HG02571 (cell line): ENCODE measurements around the gene PACS1.

Experiments used
- ATAC-seq: cut with Tn5 transposase; IDR thresholded peaks from one replicate; pipeline ENCODE4 v1.9.1; 2021; ENCODE audit warnings: mild to moderate bottlenecking, moderate library complexity; ENCODE audit not compliant: unreplicated experiment

The PACS1 gene

DNA sequence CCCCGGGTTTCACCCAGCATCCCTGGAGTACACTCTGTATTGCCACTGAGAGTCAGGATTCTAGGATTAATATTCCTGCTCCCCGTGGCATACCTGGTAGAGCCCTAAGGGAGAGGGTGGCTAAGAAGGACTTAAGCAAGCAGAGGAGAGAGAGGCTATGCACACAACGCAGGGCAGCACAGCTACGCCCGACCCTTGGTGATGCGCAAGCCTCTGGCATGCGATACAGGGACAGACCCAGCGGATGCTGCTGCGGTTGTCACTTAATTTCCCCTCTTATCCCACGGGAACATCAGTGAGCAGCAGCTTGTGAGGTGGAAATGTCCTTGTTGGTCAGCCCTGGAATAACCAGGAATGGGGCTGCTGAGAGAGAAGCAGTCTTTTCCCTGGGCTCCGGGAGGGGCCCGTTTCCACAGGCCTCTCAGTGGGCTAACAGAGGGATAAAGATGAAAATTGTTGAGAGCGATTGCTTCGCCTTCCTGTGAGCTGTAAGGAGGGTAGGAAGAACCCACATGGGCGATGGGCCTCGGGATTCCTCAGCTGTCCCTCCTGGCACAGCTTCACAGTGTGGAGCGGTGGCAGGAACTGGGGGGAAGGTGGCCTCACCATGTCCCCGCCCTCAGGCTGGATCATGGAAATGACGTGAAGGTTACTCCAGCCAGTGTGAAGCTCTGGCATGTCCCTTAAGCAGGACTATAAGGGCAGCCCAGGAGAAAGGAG, 149.9 kb downstream of the PACS1 start:
- ATAC-seq = no peak

DNA sequence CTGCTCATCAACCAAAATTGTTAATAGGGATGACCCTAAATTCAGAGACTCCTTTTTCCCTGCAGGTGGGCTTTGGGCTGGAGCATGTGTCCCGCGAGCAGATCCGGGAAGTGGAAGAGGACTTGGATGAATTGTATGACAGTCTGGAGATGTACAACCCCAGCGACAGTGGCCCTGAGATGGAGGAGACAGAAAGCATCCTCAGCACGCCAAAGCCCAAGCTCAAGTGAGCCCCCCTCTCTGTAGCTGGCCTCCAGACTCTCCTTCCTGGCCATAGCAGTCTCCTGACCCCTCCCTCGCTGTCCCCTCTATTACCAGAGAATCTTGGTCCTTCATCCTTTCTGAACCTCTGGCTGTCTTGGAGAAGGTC, 150.5 kb downstream of the PACS1 start:
- no peak for ATAC-seq

DNA sequence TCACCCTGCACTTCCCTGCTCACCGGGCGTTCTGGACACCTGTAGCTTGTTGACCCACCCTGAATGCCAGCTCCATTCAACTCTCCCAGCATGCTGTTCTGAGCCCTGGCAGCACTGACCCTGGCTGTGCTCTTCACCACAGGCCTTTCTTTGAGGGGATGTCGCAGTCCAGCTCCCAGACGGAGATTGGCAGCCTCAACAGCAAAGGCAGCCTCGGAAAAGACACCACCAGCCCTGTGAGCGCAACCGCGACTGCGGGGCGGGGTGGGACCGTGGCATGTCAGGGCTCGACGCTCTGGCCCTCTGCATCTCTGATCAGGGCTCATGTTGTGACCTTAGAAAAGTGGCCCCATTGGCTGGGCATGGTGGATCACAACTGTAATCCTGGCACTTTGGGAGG, 150.9 kb downstream of the PACS1 start:
- no peak for ATAC-seq

DNA sequence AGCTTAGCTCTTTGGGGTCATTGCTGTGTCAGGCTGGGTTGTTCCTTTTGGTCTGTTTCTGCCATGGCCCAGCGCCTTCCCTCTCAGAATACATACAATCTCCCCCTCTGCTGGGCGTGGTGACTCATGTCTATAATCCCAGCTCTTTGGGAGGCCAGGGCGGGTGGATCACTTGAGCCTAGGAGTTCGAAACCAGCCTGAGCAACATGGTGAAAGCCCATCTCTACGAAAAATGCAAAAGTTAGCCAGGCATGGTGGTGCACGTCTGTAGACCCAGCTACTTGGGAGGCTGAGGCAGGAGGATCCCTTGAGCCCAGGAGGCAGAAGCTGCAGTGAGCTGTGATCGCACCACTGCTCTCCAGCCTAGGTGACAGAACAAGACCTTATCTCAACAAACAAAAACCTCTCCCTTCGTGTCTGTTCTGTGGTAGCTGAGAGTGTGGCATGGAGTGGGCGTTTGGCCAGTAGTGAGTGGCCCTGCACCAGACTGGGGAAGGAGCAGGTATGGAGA, 151.7 kb downstream of the PACS1 start:
- no peak for ATAC-seq

DNA sequence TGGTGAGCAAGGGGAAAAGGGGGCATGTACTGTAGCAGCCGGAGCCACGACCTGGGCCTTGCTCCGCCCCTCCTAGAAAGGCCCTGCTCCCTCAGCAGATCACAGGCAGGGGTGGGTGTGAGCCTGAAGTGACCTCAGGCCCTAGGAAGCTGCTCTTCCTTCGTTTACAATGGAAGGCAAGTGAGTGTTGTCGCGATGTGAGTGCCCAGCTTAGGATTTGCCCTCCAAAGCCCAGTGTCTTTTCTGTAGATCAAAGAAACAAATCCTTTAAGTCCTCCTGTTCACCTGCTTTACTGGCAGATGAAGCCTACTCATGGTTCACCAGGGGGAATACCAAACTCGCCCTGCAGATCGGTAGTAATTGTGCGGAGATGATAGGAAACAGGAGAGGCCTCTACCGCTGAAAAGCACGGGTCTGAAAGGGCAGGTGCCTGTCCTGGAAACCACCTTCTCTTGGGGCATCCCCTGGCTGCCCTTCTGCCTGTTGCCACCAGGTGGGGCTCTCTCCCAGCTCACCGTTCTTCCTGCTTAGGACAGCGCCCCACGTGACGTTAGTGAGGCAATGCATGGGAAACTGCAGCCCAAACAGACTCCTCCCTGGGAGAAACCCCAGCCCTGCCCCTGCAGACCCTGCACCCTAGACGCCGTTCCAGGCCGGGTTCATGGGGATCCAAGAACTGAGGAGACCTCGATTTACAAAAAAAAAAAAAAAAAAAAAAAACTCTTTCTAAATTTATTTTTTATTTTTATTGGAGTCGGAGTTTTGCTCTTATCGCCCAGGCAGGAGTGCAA, 152.5 kb downstream of the PACS1 start:
- peak; percentile 89 for ATAC-seq

DNA sequence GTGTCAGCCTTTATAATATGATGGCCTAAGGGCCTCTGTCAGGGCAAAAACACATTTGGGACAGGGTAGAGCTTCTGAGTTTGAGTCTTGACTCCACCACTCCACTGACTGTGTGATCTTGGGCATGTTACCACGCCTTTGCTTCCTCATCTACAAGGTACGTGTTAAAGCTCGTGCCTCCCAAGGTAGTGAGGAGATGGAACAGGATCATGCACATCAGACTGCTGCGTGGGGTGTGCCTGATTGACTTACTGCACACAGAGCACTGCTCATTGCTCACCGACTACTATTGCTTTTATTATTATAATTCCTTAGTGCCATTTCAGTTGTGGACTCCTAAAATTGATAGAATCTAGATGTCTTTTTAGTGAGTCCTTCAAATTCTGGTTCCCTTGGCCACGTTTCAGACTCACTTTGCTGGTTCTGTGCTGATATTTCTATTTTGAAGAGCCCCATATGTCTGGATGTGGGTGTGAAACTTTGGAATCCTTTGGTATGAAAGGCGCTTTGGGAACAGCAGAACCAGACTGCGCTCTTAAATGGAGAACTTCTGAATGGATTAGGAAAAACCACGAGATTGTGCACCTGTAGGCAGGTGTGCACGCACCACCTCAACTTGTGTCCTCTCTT, 154.3 kb downstream of the PACS1 start:
- ATAC-seq = no peak

DNA sequence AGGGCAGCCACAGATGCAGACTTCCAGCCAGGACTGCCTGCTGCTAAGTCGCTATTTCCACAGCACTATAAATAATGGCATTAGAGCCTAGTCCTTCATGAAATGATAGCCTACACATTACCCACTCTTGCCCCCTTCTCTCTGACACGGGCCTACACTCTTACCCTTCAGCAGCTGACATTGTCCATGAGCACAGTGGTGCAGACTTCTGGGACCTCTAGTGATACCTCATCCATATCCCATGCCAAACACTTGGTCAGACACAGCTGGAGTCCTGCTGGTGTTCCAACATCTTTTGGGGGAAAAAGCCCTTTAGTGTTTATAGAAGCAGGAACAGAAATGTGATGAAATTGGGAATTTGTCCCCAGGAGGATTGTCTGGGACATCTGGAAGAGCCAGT, 155.0 kb downstream of the PACS1 start:
- no peak for ATAC-seq

DNA sequence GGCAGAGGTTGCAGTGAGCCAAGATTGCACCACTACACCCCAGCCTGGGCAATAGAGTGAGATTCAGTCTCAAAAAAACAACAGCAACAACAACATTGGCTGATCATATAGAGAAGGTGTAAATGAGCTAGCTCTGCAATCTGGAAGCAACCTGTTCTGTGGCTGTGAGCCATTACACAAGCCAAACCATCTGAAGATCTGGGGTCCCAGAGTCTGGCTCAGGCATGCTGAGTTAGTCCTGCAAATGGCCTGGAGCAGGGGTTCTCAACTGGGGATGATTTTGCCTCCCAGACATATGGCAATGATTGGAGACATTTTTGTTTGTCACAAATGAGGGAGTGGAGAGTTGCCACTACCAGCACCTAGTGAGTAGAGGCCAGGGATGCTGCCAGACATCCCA, 156.0 kb downstream of the PACS1 start:
- no peak for ATAC-seq

DNA sequence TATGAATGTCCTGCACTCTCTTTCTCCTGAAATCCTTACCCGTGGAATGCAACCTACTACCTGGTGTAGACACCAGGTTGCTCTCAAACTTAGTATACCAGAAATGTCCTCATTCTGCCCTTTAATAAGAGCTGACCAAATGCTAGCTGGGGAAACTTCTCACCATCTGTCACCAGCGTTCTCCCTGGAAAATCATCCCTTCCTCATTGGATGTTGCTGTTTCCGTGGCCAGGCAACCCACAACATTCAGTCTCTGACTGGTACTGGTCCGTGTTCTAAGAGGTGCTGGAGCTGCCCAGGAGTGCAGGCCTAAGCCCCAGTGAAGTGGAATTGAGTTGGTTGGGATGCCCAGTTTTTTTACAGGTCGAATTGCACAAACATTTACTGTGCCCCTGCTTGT, 157.6 kb downstream of the PACS1 start:
- no peak for ATAC-seq

DNA sequence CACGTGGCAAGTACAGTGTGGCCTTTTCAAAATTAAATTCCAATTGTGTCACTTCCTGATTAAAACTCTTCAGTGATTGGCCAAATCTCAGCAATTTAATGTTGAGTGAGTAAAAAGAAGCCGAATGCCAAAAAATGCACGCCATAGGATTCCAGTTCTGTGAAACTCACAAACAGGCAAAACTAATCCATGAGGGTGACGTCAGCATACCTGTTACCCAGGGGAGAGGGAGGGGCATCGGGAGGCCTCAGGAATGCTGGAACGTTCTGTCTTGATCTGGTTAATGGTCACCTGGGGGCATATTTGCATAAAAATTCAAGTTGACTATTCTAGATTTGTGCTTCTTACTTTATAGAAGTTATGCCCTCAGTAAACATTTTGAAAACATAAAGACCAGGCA, 158.4 kb downstream of the PACS1 start:
- no peak for ATAC-seq

DNA sequence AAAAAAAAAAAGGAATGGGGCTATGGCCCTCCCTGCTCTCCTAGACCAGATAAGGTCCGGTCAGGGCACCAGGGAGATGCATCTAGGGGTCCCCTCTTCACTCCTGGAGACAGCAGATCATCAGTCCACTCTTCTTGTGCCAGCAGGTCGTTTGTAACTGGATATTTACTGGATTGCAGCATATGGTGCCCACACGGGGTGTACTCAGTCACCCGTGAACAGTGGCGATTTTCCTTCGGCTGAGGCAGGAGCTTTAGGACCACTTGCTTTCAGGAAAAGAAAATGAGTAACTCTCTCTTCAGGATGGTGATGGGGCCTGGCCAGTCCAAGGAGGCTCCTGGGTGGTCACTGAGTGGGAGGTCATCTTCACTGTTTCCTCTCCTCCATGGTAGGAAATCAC, 160.1 kb downstream of the PACS1 start:
- no peak for ATAC-seq

DNA sequence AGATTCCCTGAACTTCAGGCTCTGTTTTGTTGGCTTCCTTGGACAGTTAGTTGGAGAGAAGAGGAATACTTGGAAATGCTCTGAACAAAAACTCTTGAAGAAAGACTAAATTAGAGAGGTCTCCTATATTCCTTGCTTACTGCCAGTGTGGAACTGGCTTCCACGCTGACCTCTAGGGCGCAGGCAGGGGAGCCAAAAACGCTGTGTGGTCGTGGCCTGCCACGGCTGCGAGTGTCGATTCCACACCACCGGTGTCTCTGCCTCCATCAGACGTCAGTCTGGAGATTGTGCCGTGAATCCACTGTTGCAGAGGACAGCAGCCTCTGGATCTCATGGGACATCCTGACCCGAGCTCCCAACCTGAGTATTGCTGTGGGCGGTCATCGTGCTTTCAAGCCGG, 160.9 kb downstream of the PACS1 start:
- no peak for ATAC-seq

DNA sequence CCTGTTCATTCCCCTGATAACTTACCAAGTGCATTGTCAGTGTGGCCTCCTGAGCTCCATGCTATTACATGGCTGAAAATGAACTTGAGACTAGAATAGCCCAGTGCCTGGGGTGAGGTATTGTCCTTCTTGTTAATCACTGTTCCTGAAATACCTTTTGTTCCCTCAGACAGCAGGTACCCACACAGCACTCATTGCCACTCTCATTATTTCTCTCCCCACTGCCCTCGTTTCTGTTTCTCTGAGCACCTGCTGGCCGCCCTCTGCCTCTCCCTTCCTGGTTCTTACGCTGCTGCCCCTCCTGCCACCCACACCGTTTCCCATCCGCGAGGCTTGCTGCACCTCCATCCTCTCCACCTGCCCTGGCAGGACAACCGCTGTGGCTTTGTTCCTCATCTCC, 161.5 kb downstream of the PACS1 start:
- no peak for ATAC-seq

DNA sequence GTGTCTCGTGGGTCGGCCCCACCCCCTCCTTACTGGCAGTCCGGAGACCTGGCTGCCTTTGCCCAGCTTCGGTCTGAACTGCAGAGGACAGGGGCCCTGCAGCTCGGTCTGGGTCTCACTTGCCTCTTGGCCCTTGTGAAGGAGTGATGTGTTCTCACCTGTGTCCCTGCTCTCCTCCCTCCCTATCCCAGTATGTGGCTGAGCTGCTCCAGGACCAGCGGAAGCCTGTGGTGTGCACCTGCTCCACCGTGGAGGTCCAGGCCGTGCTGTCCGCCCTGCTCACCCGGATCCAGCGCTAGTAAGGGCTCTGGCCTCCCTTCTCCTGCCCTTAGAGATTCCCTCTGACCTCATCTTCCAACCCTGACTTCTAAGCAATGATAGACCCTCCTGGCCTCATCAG, 162.7 kb downstream of the PACS1 start:
- no peak for ATAC-seq

DNA sequence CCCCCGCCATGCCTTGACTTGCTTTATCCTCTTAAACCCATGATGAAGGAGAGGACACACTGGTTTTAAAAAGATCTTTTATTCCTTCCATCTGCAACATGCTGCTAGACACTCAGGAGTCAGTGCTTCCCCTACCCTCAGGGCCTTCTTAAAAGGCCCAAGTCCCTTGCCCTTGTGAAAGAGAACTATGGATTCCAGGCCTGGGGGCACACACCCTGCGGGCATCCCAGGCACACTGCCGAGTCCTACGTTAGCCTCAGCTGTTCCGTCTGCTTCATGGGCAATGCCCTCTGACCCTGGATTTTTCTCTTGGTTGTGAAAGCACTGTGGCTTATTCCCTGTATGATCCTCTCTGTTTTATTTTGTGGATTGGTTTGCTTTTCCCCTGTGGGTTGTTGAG, 163.2 kb downstream of the PACS1 start:
- ATAC-seq = no peak

DNA sequence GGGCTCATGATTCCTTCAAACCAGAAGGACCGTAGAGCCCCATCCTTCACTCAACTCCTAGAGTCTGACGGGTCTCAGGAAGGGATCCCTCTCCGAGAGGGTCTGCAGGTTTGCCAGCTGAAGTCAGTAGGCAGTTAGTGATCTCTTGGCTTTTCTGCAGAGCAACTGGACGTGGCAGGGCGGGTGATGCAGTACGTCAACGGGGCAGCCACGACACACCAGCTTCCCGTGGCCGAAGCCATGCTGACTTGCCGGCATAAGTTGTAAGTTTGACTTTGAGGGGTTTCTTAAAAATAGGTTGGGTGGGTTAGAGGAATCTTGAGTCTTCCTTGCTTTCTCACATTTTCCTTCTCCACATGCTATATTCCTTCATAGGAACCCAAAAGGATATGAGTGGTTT, 165.1 kb downstream of the PACS1 start:
- ATAC-seq = no peak

DNA sequence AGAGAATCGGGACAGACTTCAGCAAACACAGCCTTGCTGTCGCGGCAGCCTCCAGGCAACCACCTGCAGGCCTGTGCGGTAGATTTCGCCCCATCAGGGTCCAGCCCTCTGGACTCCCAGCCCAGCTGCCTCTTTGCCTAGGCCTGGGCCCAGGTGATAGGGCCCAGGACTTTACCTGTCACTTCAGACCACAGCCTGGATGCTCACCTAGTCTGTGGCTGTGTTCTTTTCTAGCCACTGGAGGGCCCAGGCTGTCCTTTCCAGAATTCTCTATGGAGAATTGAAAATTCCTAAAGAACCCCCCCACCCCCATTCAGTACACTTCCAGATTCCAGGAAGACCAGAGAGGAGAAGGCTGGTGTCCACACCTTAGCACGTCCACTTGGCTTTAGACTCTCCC, 167.8 kb downstream of the PACS1 start:
- ATAC-seq = no peak

DNA sequence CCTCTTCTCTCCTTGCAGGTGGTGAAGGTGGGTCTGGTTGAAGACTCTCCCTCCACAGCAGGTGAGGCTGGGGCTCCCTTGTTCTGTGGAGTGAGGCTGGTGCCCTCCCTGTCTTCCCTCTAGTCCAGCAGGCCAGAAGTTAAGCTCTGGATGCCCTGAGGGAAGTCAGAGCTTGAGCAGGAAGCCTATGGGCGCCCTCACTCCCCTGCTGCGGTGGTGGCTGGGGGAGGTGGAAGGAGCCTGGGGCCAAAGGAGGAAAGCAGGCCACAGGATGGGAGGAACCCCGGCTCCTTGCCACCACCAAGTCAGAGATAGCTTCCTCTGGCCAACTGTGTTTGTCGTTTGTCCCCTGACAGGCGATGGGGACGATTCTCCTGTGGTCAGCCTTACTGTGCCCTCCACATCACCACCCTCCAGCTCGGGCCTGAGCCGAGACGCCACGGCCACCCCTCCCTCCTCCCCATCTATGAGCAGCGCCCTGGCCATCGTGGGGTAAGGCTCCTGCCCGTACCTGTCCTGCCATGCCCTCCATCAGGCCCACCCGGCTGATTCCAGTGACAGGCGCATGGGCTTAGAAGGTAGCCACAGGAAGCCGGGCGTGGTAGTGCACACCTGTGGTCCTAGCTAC, 168.8 kb downstream of the PACS1 start:
- ATAC-seq = no peak

DNA sequence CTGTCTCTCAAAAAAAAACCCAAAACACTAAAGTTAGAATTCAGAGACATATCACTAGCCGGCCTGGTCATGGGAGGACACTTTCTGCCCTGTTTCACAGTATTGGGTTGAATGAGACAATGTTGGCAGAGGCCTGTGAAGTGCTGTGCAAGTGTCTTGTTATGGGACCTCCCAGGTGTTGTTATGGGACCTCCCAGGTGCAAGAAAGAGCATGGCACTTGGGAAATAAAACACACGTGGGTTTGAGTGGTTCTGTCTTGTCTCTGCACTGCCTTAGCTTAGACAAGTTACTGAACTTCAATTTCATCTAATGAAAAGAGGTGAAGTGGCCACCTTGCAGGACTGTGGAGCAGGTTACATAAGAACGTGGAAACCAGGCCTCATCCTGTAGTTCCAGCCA, 169.4 kb downstream of the PACS1 start:
- ATAC-seq = no peak

DNA sequence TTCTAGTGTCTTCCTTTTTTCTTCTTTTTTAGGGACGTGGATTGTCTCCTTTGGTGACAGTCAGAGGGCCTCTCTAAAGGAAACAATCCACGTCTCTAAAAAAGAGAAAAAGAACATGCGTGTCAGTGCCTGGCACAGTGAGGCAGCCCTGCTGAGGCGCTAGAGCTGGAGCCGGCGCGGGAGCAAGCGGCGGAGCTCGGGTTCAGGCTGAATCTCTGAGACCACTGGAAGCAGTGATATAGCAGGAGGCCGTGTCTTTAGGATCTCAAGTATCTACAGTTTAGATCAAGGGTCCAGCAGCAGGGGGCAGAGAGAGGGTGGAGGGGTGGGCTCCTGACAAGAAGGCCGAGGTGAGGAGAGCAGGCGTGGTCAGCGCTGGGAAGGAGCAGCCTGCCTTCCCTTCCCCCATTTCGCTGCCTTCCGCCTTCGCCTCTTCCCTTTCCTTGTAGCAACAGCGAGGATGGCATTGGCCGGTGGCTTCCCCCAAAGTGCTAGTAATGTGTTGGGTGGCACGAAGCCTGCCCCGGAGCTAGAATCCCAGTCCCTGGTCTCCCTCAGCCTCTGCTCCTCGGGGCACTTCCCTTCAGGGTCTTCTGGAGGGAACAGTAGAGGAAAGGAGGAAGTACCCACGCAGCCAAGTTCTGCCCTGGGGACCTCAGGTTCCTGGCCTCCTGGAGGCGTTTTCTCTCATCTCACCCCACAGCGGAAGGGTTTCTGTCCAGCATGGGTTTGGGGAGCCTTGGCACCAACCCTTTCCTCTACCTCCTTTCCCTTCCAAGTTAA, 170.1 kb downstream of the PACS1 start:
- no peak for ATAC-seq

DNA sequence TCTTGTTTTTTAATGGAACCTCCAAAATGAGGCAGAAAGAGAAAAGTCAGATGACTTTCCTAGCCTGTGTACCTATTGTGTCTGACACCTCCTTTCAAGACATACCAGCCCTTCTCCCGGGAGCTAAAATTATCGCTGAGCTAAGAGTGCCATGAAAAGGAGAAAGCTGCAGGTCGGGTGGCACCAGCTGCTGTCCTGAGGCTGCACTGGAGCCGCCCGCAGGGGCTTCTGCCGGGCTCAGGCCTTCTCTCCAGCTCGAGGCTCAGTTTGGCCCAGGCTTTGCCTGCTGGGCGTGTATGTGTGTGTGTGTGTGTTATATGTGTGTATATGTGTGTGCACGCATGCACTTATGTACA, 170.7 kb downstream of the PACS1 start:
- ATAC-seq = no peak
